HG03558 (cell line): ENCODE data around the gene CDH1.
"Not testable (repeated sequence)": the region's sequence is repeated elsewhere in the genome, so short reads cannot be mapped to it uniquely, and the experiment has no call there.

Experiments used
- ATAC-seq: cut with Tn5 transposase; IDR thresholded peaks from one replicate; pipeline ENCODE4 v1.9.1; 2021; ENCODE audit warnings: moderate number of reproducible peaks; ENCODE audit not compliant: unreplicated experiment; ENCODE audit errors: extremely low read depth

The CDH1 gene

GRCh38 chr16:68786685-68787418, 49.8 kb downstream of the CDH1 start:
- ATAC-seq, result no peak

DNA sequence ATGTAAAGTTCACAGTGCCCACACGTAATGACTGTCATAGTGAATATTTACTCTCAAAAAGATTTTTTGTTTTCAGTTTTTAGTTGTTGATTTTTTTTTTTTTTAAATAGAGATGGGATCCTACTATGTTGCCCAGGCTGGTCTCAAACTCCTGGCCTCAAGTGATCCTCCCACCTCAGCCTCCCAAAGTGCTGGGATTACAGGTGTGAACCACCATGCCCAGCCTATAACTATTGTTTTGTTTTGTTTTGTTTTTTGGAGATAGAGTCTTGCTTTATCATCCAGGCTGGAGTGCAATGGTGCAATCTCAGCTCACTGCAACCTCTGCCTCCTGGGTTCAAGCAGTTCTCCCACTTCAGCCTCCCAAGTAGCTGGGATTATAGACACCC, 50.3 kb downstream of the CDH1 start:
- ATAC-seq, result not testable (repeated sequence)

- ATAC-seq, result no peak
These were observed 53.2 kb downstream of the CDH1 start for GRCh38 chr16:68790130-68790761.

DNA sequence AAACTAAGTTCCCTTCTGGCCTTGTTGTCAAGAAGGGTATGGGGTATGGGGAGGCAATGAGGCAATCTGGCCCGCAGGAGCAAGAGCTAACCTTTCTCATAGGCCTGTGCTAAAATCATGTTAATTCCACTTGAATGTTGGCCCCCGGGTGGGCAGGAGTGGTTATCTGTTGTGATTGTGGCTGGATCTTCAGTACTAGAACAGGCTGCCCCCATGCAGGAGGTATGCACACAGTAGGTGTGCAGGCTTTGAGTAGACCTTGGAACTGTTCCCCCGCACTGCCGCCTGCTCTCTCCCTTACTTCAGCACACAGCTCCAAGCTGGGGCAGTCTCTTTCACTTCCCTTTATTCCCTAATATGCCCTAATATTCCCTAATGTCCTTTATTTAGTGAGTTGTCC, 53.9 kb downstream of the CDH1 start:
- no peak for ATAC-seq

DNA sequence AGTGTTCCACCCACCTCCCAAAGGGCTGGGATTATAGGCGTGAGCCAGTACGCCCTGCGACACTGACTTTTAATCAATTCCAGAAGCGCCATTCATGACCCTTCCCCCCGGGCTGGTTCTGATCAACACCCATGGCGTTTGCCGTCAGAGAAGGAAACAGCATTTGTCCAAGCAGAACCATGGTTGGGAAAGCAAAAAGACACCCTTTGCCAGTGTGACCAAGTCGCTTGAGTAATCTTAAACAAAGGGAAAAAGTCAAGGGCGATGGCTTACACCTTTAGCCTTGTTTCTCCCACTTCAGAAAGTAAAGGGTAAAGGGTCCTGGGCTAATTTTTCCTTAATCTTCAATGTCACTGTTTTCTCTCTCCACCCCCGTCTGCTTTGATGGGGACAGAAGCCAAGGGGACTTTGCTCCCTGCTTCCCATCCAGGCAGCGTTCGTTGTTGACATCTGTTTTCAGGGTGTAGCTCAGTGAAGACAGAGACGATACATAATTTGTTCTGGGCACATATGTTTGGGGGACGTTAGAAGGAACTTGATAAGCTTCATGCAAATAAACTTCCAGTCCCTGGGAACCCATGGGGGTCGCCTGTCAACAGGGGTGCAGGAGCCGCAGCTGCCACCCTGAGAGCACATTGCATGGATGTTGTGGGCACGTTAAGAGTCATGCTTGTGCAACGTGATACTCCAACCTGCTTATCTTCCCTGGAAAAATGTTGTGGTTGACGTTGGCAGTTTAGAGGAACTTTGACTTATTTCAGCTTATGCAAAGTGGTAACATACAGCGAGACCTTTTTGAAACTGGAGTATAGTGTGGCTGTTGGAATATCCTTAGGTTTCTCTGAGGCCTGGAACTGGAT, 55.6 kb downstream of the CDH1 start:
- no peak for ATAC-seq

- no peak for ATAC-seq
These were observed 56.3 kb downstream of the CDH1 start for GRCh38 chr16:68793401-68793857.

DNA sequence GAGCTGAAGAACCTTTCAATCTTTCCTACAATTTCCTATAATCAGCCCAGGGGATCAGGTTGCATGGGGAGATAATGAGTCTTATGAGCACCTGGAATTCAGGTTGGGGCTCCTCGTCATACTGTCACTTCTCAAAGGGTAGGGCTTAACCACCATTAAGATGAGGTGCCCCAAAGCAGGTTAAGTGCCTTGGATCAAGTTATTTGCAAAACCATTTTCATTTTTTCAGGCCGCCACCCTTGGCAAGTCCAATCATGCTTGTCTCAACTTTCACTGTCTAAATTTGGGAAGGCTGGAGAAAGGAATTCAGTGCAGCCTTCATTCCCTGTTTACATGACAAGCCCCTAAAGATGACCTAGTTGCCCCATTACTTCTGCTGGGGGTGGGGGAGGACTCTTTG, 61.3 kb downstream of the CDH1 start:
- ATAC-seq, result no peak

DNA sequence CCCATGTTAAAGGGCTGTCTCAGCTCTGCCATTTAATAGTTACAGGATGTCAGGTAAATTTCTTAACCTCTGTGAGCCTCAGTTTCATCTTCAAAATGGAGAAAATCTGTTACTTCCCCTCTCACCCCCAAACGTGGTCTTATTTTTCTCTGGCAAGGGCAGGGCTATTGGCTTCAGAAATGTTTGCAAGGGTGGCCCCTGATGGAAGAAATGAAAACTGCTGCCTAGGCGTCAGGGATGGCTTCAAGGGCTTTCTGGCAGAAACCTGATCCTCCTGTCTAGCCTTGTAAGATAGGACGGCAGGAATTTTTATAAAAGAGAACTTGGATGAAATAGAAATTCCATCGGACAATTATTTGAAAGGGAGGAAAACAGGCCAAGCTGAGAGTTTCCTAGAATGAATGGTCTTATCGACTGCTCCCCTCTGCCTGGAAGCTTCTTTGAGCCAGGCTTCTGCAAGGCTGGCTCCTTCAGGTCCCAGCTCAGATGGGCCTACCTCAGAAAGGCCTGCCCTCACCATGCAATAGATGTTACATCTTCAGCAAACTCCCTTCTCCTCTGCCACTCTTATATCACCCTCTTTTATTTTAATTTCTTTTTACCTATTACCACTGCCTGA, 63.3 kb downstream of the CDH1 start:
- no peak for ATAC-seq

GRCh38 chr16:68802190-68802589, 65.1 kb downstream of the CDH1 start:
- no peak for ATAC-seq

- ATAC-seq, result no peak
These were observed 69.3 kb downstream of the CDH1 start for GRCh38 chr16:68806422-68806821.

DNA sequence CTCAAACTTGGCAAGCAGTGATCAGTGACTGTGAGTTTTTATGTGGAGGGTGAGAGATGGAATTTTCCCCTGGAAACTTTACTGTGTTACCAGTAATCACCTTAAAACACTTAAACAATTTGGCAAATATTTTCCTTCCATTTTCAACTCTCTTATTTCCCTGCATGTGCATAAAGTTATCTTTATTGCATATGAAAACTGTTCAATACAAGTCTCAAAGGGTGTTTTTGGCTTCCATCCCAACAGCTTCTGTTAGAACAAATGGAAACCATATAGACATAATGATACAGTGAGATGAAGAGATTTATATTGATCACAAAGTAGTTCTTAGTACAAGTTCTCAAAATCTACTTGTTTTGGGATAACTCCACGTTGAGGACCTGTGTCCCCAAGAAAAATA, 69.9 kb downstream of the CDH1 start:
- no peak for ATAC-seq

DNA sequence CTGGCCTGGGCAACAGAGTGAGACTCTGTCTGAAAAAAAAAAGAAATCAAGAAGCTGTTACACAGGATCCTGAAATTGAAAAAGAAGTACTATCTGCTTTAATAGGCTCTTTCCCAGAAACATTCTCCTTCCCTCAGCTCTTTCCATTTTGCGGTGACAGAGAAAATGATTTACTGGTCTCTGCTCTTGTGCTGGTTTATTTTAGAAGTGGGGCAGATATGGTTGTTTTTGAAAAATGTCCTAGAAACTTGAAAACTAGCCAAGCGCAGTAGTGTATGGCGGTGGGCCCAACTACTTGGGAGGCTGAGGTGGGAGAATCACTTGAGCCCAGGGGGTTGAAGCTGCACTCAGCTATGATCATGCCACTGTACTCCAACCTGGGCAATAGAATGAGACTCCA, 77.4 kb downstream of the CDH1 start:
- no peak for ATAC-seq

DNA sequence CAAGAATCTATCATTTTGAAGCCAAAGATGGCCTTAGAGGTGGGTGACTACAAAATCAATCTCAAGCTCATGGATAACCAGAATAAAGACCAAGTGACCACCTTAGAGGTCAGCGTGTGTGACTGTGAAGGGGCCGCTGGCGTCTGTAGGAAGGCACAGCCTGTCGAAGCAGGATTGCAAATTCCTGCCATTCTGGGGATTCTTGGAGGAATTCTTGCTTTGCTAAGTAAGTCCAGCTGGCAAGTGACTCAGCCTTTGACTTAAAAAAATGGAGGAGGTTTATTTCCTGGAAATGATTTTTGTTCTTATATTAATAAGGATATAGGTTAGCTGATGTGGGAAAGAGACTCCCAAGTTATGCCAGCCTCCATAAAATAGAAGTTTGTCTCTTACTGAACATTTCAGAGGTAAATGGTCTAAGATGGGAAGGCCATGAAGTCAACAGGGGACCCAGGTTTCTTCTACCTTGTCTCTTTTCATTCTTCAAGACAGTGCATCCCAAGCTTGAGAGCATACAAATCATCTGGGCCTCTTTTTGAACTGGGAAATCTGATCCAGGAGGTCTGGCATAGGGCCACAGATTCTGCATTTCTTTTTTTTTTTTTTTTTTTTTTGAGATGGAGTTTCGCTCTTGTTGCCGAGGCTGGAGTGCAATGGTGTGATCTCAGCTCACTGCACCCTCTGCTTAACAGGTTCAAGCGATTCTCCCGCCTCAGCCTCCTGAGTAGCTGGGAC, 86.5 kb downstream of the CDH1 start:
- ATAC-seq, result no peak

GRCh38 chr16:68825427-68825826, 88.3 kb downstream of the CDH1 start:
- ATAC-seq, result no peak

DNA sequence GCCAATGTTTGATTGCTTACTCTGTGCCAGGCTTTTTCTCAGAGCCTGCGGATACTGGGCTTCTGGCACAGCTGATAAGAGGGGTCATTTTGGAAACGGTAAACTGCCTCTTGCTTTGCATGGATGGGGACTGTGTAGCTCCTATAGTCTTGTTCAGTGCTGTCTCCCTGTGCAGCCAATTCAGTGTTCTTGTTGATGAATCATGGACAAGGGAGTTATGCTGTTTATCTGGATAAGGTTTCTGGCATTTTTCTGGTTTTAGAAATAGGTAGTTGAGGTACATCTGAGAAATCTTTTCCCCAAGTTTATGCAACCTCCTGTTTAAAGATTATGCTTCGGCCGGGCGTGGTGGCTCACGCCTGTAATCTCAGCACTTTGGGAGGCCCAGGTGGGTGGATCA, 89.6 kb downstream of the CDH1 start:
- ATAC-seq, result no peak

- no peak for ATAC-seq
These were observed 96.2 kb downstream of the CDH1 start for GRCh38 chr16:68833251-68833650.

DNA sequence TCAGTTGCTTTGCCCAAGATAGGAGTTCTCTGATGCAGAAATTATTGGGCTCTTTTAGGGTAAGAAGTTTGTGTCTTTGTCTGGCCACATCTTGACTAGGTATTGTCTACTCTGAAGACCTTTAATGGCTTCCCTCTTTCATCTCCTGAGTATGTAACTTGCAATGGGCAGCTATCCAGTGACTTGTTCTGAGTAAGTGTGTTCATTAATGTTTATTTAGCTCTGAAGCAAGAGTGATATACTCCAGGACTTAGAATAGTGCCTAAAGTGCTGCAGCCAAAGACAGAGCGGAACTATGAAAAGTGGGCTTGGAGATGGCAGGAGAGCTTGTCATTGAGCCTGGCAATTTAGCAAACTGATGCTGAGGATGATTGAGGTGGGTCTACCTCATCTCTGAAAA, 97.5 kb downstream of the CDH1 start:
- ATAC-seq, result no peak

- ATAC-seq, result no peak
These were observed 98.9 kb downstream of the CDH1 start for GRCh38 chr16:68835970-68836369.

DNA sequence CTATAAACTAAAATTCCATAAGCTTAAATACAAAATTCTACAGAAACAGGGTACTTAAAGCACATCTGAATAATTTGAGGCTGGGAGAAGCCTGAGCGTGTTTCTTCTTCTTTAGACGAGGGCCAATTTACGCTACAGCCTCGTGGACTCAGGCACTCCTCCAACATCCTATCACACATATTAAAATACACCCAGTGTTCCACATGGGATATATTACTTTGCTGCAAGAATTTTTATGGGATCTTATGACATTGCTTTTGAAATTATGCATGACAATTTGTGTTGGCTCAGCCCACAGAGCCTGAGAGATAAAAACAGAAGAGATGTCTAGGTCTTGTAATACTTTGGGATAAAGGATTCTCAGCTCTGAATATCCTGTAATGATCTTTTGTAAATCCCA, 102.7 kb downstream of the CDH1 start:
- no peak for ATAC-seq

- not testable (repeated sequence) for ATAC-seq
These were observed 105.9 kb downstream of the CDH1 start for GRCh38 chr16:68842964-68843481.
